ENCODE measurements around the gene STX10.

Gene STX10

GRCh38 chr19:13139633-13140311 is 10.4 kb downstream of the STX10 start:
- no peak for DNase-seq (ENCODE audit: low read depth in 2 of 2)

GRCh38 chr19:13138916-13139198 is 11.3 kb downstream of the STX10 start:
- DNase-seq (ENCODE audit: low read depth in 2 of 2), result no peak

DNA sequence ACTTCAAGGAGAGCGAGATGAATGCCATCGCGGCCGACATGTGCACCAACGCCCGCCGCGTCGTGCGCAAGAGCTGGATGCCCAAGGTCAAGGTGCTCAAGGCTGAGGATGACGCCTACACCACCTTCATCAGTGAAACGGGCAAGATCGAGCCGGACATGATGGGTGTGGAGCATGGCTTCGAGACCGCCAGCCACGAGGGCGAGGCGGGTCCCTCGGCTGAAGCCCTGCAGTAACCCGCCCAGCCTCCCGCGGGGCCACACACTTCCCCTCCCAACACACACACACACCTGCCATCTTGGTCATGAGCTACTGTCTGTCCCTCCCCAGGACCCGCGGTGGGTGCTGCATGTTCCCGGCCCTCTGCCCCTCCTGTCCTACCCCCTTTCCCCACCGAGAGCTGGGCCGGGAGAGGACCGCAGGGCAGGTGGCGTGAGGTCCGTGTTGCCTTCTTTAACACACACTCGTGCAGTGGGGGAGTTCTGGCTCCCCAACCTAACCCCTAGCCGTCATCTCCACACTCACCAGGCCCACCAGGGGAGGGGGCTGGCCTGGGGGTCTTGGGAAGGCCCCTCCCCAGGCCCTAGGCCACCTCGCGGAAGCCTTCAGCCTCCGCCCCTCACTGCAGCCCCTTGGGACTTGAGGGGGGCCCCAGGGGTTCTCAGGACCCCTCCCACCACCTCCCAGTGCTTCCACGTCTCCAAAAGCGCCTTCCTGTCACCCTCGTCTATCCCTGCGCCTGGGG is 11.8 kb downstream of the STX10 start:
- no peak for DNase-seq (ENCODE audit: low read depth in 2 of 2)

- DNase-seq (ENCODE audit: low read depth in 2 of 2), result no peak
Observed at GRCh38 chr19:13137290-13137794, 12.8 kb downstream of the STX10 start.

DNA sequence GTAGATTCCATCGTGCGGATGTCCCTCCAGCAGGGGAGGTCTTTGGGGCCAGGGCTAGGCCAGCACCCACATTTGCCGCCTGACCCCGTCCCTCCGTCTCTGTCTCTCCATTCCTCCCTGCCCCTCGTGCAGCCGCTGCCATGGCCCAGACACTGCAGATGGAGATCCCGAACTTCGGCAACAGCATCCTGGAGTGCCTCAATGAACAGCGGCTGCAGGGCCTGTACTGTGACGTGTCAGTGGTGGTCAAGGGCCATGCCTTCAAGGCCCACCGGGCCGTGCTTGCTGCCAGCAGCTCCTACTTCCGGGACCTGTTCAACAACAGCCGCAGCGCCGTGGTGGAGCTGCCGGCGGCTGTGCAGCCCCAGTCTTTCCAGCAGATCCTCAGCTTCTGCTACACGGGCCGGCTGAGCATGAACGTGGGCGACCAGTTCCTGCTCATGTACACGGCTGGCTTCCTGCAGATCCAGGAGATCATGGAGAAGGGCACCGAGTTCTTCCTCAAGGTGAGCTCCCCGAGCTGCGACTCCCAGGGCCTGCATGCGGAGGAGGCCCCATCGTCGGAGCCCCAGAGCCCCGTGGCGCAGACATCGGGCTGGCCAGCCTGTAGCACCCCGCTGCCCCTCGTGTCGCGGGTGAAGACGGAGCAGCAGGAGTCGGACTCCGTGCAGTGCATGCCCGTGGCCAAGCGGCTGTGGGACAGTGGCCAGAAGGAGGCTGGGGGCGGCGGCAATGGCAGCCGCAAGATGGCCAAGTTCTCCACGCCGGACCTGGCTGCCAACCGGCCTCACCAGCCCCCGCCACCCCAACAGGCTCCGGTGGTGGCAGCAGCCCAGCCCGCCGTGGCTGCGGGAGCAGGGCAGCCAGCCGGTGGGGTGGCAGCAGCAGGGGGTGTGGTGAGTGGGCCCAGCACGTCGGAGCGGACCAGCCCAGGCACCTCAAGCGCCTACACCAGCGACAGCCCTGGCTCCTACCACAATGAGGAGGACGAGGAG is 14.8 kb downstream of the STX10 start:
- DNase-seq (ENCODE audit: low read depth in 2 of 2), result no peak

DNA sequence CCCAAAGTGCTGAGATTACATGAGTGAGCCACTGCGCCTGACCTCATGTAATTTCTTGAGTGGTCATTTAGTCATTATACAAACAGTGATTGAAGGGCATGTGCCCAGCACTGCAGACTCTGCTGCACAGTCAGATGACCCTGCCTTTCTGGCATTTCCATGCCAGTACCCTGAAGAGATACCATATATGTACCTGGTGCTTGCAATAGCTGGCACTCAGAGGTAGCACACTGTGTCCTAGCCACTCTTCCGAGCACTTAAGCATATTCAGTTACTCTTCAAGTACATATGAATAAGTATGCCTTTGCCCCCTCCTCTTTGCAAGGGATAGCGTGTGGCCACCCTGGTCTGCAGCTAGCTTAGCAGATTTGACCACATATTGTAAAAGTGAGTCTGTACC is 15.5 kb downstream of the STX10 start:
- no peak for DNase-seq (ENCODE audit: low read depth in 2 of 2)

GRCh38 chr19:13133241-13133870 is 16.8 kb downstream of the STX10 start:
- no peak for DNase-seq (ENCODE audit: low read depth in 2 of 2)

DNA sequence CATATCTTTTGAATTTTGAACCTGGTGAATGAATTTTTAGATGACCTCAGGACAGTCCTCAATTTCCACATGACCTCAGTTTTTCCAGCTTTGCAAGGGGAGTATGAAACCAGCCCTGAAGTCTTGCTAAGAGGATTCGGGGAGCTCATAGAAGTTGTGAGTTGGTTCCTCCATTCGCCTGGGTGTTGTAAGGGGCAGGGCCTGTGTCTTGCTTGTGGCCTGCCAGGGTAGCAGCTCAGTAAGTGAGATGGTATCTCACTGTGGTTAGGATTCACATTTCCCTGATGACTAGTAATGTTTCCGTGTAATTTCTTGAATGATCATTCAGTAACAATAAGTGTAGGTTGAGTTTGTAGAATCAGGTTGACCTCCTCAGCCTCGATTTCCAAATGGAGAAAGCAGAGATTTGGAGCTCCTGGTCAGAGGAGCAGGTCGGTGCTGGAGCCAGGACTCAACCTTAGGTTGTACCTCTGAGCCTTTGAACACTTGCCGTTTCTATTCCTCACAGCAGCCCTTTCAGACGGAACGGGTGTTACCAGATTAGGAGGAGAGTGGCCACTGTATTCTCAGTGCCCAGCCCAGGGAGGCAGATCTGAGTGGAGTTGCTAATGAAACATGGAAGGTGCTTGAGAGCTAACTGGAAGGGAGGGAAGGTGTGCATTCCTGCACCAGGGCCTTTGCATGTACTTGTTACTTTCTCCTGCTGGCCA is 17.5 kb downstream of the STX10 start:
- DNase-seq (ENCODE audit: low read depth in 2 of 2), result peak; percentile 54 to 64

- no peak for DNase-seq (ENCODE audit: low read depth in 2 of 2)
Observed at GRCh38 chr19:13130886-13131490, 19.2 kb downstream of the STX10 start.

DNA sequence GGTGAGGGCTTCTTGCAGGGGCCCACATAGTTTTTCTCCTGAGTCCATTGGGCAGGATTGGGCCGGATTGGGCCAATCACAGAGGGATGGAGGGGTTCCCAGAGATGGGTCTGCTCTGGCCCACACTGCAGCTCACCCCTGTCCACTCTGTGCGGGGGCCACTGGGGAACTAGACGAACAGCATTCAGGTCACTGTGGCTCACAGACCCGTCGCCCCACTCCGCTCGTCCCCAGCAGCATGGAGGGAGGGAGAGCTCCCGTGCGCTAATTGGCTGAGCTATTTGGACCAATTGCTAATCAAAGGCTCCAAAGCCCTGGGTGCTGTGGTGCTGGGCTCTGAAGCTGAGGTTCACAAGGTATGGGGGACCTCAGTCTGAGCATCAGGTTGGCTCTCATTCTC is 20.8 kb downstream of the STX10 start:
- no peak for DNase-seq (ENCODE audit: low read depth in 2 of 2)

DNA sequence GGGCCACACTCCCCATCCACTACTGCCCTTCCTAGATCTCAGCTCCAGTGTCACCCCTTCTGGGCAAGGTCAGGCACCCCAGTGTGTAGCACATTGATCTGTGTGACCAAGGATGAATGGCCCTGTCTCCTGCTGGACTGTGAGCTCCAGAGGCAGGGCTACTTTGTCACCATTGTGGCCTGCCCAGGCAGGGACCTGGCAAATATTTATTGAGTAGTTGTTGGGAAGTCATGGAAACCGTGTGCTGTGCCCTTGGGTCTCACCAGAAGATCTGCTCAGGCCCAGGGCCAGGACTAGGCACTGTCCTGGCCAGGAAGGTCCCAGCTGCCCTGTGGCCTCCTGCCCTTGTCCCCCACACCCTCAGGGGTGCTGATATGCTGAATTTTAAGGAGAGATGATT is 21.6 kb downstream of the STX10 start:
- DNase-seq (ENCODE audit: low read depth in 2 of 2), result no peak

- DNase-seq (ENCODE audit: low read depth in 2 of 2), result no peak
Observed at GRCh38 chr19:13127811-13128575, 22.2 kb downstream of the STX10 start.

- no peak for DNase-seq (ENCODE audit: low read depth in 2 of 2)
Observed at GRCh38 chr19:13127051-13127450, 23.1 kb downstream of the STX10 start.

- no peak for DNase-seq (ENCODE audit: low read depth in 2 of 2)
Observed at GRCh38 chr19:13122980-13123957, 26.9 kb downstream of the STX10 start.

DNA sequence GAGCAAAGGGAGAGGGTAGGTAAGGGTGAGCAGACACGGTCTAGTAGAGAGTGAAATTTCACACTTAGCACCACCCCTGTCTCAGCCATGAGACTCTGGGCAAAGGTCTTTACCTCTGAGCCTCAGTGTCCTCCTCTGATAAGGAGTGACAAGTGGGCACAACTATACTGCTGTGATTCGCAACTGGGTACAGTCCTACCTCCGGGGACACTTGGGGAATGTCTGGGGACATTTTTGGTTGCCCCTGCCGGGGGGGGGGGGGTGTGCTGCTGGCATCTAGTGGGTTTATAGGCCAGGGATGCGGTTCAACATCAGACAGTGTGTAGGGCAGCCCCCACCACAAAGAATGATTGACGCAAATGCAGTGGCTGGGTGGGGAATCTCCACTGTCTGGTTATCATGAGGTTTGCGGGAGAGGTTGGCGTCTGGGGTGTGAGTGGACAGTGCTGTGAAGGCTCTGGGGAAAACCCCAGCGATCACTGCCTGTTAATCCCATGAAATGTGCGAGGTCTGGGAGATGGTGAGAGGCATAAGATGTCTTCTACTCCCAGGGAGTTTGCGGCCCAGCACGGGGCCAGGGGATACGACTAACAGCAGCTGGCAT is 27.8 kb downstream of the STX10 start:
- DNase-seq (ENCODE audit: low read depth in 2 of 2), result peak in 1 of 2 donors; percentile 32

GRCh38 chr19:13121551-13122274 is 28.5 kb downstream of the STX10 start:
- DNase-seq (ENCODE audit: low read depth in 2 of 2), result peak in 1 of 2 donors; percentile 29

- no peak for DNase-seq (ENCODE audit: low read depth in 2 of 2)
Observed at GRCh38 chr19:13120817-13121216, 29.4 kb downstream of the STX10 start.

GRCh38 chr19:13120031-13120430 is 30.1 kb downstream of the STX10 start:
- no peak for DNase-seq (ENCODE audit: low read depth in 2 of 2)

All from stimulated activated CD8-positive, alpha-beta memory T cell treated with anti-CD3 and anti-CD28 coated beads, Interleukin-7, amount 100 ng/mL, for 4 hours (primary cell).